Pons (tissue), 1 donor: ENCODE results near the gene GPX4.
"Not testable (repeated sequence)": the region's sequence is repeated elsewhere in the genome, so short reads cannot be mapped to it uniquely, and the experiment has no call there.

Experiments
- DNase-seq: peaks from one replicate; pipeline ENCODE4 v3.0.0-alpha.2; 2016; ENCODE audit warnings: low spot score

Gene GPX4

GRCh38 chr19:1113986-1114483, 10.2 kb downstream of the GPX4 start:
- DNase-seq, result no peak

- not testable (repeated sequence) for DNase-seq
Measured at GRCh38 chr19:1114728-1115127, 10.9 kb downstream of the GPX4 start.

GRCh38 chr19:1115646-1116420, 12.0 kb downstream of the GPX4 start:
- no peak for DNase-seq

GRCh38 chr19:1116726-1117581, 13.2 kb downstream of the GPX4 start:
- DNase-seq, result no peak

- DNase-seq, result no peak
Measured at GRCh38 chr19:1117654-1118053, 13.9 kb downstream of the GPX4 start.

GRCh38 chr19:1118999-1119398, 15.2 kb downstream of the GPX4 start:
- no peak for DNase-seq

- no peak for DNase-seq
Measured at GRCh38 chr19:1119475-1120217, 15.9 kb downstream of the GPX4 start.

GRCh38 chr19:1121395-1121794, 17.6 kb downstream of the GPX4 start:
- DNase-seq, result no peak

- DNase-seq, result no peak
Measured at GRCh38 chr19:1122021-1122971, 18.5 kb downstream of the GPX4 start.

- DNase-seq, result no peak
Measured at GRCh38 chr19:1122972-1123363, 19.2 kb downstream of the GPX4 start.

GRCh38 chr19:1123381-1123780, 19.6 kb downstream of the GPX4 start:
- no peak for DNase-seq

GRCh38 chr19:1123885-1124677, 20.3 kb downstream of the GPX4 start:
- no peak for DNase-seq

- no peak for DNase-seq
Measured at GRCh38 chr19:1125601-1126467, 22.0 kb downstream of the GPX4 start.

GRCh38 chr19:1126984-1127760, 23.4 kb downstream of the GPX4 start:
- DNase-seq, result no peak

GRCh38 chr19:1128106-1128505, 24.3 kb downstream of the GPX4 start:
- DNase-seq, result no peak

GRCh38 chr19:1129084-1129483, 25.3 kb downstream of the GPX4 start:
- not testable (repeated sequence) for DNase-seq

- no peak for DNase-seq
Measured at GRCh38 chr19:1129535-1129934, 25.7 kb downstream of the GPX4 start.
